Endothelial cell of umbilical vein (primary cell): ENCODE data around the gene MRGPRF. TPM values are rescaled to one million over a fixed set of nuclear protein-coding genes. Genes with fewer than 3 reads are reported as not detected.

ENCODE experiments used
- BruUV-seq: library from RNA; stranded (reverse); fragments of 400-500 nt; replicated peaks from 2 replicates; lab custom pipeline; 2021; lab: Mats Ljungman, UMichigan
- CTCF ChIA-PET: fragments of 300-600, 350-600 bp; sonication (Branson Sonifier 250); formaldehyde crosslinking; loops from one replicate; lab custom pipeline; 2021; ENCODE audit warnings: antibody characterized with exemption, inconsistent platforms; lab: Charles Lee
- POLR2A ChIA-PET: fragments of 300-600, 350-600 bp; sonication (Branson Sonifier 250); formaldehyde crosslinking; loops from one replicate; lab custom pipeline; 2021; ENCODE audit warnings: antibody characterized with exemption, inconsistent platforms; lab: Charles Lee
- DNase-seq: peaks from one replicate; pipeline ENCODE4 v3.0.0-alpha.2; 2011; ENCODE audit warnings: low read depth, low spot score
- FAIRE-seq: peaks from 2 replicates; lab custom pipeline; 2011; peaks lifted over from hg19 to GRCh38; lab: Jason Lieb, UNC
- H2AFZ ChIP-seq: 2 replicates; pipeline ENCODE4 v1.6.0; 2012; ENCODE audit warnings: low read depth, low read length, control low read depth, inconsistent platforms
- H3K27ac ChIP-seq: 2 replicates; pipeline ENCODE4 v1.5.1; 2011; ENCODE audit warnings: low read depth, mild to moderate bottlenecking, control low read depth, low read length, moderate library complexity; ENCODE audit not compliant: insufficient read depth
- H3K27me3 ChIP-seq, 2 experiments: 2 replicates each; pipeline versions ENCODE4 v1.6.0 to v1.6.1; 2011; ENCODE audit warnings: low read length in 2 of 2, mixed read lengths in 1 of 2; ENCODE audit not compliant: control insufficient read depth in 2 of 2, insufficient read depth in 2 of 2
- H3K36me3 ChIP-seq, 2 experiments: 2 replicates in 1 of 2; 3 replicates in 1 of 2; pipeline ENCODE4 v1.5.1; 2011; ENCODE audit warnings: low read length in 2 of 2, mild to moderate bottlenecking in 1 of 2, moderate library complexity in 1 of 2; ENCODE audit not compliant: control insufficient read depth in 2 of 2, insufficient read depth in 2 of 2; ENCODE audit errors: extremely low read depth in 1 of 2
- H3K4me1 ChIP-seq: 3 replicates; pipeline ENCODE4 v1.5.1; 2011; ENCODE audit warnings: mild to moderate bottlenecking, low read length; ENCODE audit not compliant: control insufficient read depth, insufficient read depth; ENCODE audit errors: extremely low read depth
- H3K4me2 ChIP-seq: 2 replicates; pipeline ENCODE4 v1.6.1; 2011; ENCODE audit warnings: low read length, control low read depth, mixed read lengths; ENCODE audit not compliant: insufficient read depth
- H3K4me3 ChIP-seq, 3 experiments: fragments of 200-600 bp in 1 of 3; sonication (generic), shearing (Covaris generic) in 1 of 3; replicated peaks in 1 of 3; 2 replicates each; pipeline ENCODE4 v1.5.1; 2011 to 2016; ENCODE audit warnings: control low read depth in 3 of 3, low read length in 3 of 3, mild to moderate bottlenecking in 2 of 3, inconsistent platforms in 1 of 3, low read depth in 1 of 3, moderate library complexity in 1 of 3; ENCODE audit not compliant: insufficient read depth in 1 of 3
- H3K79me2 ChIP-seq: 2 replicates; pipeline ENCODE4 v1.6.0; 2012; ENCODE audit warnings: low read length, inconsistent platforms; ENCODE audit not compliant: control insufficient read depth, insufficient read depth
- H3K9ac ChIP-seq: replicated peaks from 2 replicates; pipeline ENCODE3; 2011; ENCODE audit warnings: low read length, control low read depth; ENCODE audit not compliant: insufficient read depth; ENCODE audit errors: extremely low read depth
- H3K9me1 ChIP-seq: replicated peaks from 3 replicates; pipeline ENCODE4 v1.6.0; 2011; ENCODE audit warnings: mild to moderate bottlenecking, low read length; ENCODE audit not compliant: control insufficient read depth, insufficient read depth; ENCODE audit errors: extremely low read depth
- H3K9me3 ChIP-seq: replicated peaks from 2 replicates; pipeline ENCODE4 v1.5.1; 2012; ENCODE audit warnings: low read length, inconsistent platforms; ENCODE audit not compliant: control insufficient read depth, insufficient read depth
- H4K20me1 ChIP-seq: replicated peaks from 2 replicates; pipeline ENCODE3; 2011; ENCODE audit warnings: mild to moderate bottlenecking, low read length; ENCODE audit not compliant: control insufficient read depth, insufficient read depth; ENCODE audit errors: extremely low read depth
- CTCF ChIP-seq, 2 donors: IDR thresholded peaks; 1 replicate in 1 of 2; 2 replicates in 1 of 2; pipeline ENCODE4 v1.5.1; 2011; ENCODE audit warnings: low read length in 2 of 2, mild to moderate bottlenecking in 2 of 2, moderate library complexity in 2 of 2, control low read depth in 1 of 2, inconsistent platforms in 1 of 2, low read depth in 1 of 2; ENCODE audit not compliant: insufficient read depth in 1 of 2; ENCODE audit errors: extremely low read depth in 1 of 2
- EZH2 ChIP-seq: IDR thresholded peaks from 2 replicates; pipeline ENCODE4 v1.6.1; 2012; ENCODE audit warnings: borderline replicate concordance, low read depth, mild to moderate bottlenecking, moderate library complexity, low read length, inconsistent platforms; ENCODE audit not compliant: severe bottlenecking
- FOS ChIP-seq: IDR thresholded peaks from 2 replicates; pipeline ENCODE4 v1.6.1; 2011; ENCODE audit warnings: mild to moderate bottlenecking, low read length, moderate library complexity, borderline replicate concordance; ENCODE audit not compliant: insufficient read depth
- GATA2 ChIP-seq: IDR thresholded peaks from 2 replicates; pipeline ENCODE4 v1.7.0; 2011; ENCODE audit warnings: low read depth, mild to moderate bottlenecking, moderate library complexity, mixed read lengths, low read length; ENCODE audit not compliant: insufficient read length, insufficient read depth
- JUN ChIP-seq: IDR thresholded peaks from 2 replicates; pipeline ENCODE4 v1.6.1; 2011; ENCODE audit warnings: borderline replicate concordance, low read depth; ENCODE audit not compliant: insufficient read length, insufficient read depth
- MYC ChIP-seq: IDR thresholded peaks from one replicate; pipeline ENCODE4 v1.6.1; 2011; ENCODE audit warnings: mild to moderate bottlenecking, low read depth, low read length
- POLR2A ChIP-seq: IDR thresholded peaks from 2 replicates; pipeline ENCODE4 v1.6.1; 2012; ENCODE audit warnings: low read depth, mild to moderate bottlenecking, control low read depth, low read length
- POLR2AphosphoS5 ChIP-seq: IDR thresholded peaks from 2 replicates; pipeline ENCODE4 v1.6.1; 2012; ENCODE audit warnings: low read depth, mild to moderate bottlenecking, control low read depth, low read length, moderate library complexity; ENCODE audit not compliant: insufficient read depth
- dilution Hi-C: fragments of 300-500 bp; cut with MboI; formaldehyde crosslinking; loops from one replicate; pipeline ENCODE4 v1.15.0; 2019; ENCODE audit warnings: low sequenced_read_pairs; ENCODE audit not compliant: extremely low pct_ligation_motif_present
- intact Hi-C: fragments of 100-400 bp; cut with micrococcal nuclease; formaldehyde crosslinking; loops from one replicate; pipeline ENCODE4 v1.10.0; 2022
- polyA plus RNA-seq, 4 experiments: library from polyadenylated mRNA; depleted of rRNA in 3 of 4; stranded (reverse) in 3 of 4; unstranded in 1 of 4; fragments of >200 nt; gene quantifications; 2 replicates each; pipeline versions ENCODE4 v1.2.1 to v1.2.3, GENCODE V29; 2011 to 2012; ENCODE audit warnings: missing spikeins in 1 of 4
- total RNA-seq: library from RNA; stranded (reverse); gene quantifications from 2 replicates; pipeline ENCODE4 v1.2.3, GENCODE V29; 2021
- TF ChIP-seq, protein P1 (sequence below): IDR thresholded peaks from 2 replicates; pipeline ENCODE4 v1.6.1; 2011; ENCODE audit not compliant: insufficient read depth, insufficient read length

The MRGPRF gene
- total and polyA plus RNA-seq, 2 donors (not counting 3 experiments of a cell fraction or from before 2014, with no cell fraction given), result not detected

DNA sequence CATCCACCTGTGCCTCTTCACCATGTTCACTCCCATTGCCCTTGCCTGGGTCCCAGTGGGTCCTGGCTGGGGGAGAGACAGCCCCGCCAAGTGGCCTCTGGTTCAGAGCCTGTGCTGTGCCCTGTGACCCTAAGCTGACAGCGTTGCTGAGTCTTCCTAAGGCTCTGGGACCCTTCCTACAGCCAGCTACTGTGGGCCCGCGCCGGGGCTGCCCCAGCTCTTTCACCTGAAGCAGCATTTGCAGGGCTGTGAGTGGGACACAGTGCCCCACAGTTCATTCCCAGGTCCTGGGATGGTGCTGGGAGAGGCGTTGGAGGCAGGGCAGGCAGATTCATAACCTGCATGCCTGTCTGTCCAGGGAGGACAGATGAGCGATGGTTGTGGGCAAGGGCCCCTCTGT lies 46.4 kb upstream of the MRGPRF start:
- no peak overlapping the region for H3K27ac ChIP-seq
- H3K79me2 ChIP-seq, result no peaks in the 10 kb centered on the region
- intact Hi-C loops, result no loop called here
- no peaks in the 10 kb centered on the region for H3K9me1 ChIP-seq
- DNase-seq (no peak), FAIRE-seq (no peak)
- TF ChIP-seq FOS (no peak), GATA2 (no peak), CTCF (IDR thresholded peaks at IDR 0.05; ENCODE audit: extremely low read depth in 1 of 2, insufficient read depth in 1 of 2, low read depth in 1 of 2, low read length in 2 of 2) (no peak), POLR2A (no peak), POLR2AphosphoS5 (no peak), JUN (no peak), EZH2 (no peak), MYC (no peak)
- TF ChIP-seq, protein P1, sequence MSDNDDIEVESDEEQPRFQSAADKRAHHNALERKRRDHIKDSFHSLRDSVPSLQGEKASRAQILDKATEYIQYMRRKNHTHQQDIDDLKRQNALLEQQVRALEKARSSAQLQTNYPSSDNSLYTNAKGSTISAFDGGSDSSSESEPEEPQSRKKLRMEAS, result no peak
- no peaks in the 10 kb centered on the region for H3K4me1 ChIP-seq
- H3K27me3 ChIP-seq, result no peaks in the 10 kb centered on the region
- POLR2A ChIA-PET, result interaction anchor here (0.6 kb wide), 1 partner anchor 336 kb away, joined by 3 read pairs; no protein-coding TSS in a partner anchor
- peaks cover 0 to 16% of the 10 kb centered on the region in 2 experiments for H3K36me3 ChIP-seq
- no peak overlapping the region for H3K4me2 ChIP-seq
- H3K9ac ChIP-seq, result no peak overlapping the region
- no TSS peak for BruUV-seq
- dilution Hi-C loops, result no loop called here
- H2AFZ ChIP-seq, result no peak overlapping the region
- H4K20me1 ChIP-seq, result no peaks in the 10 kb centered on the region
- H3K4me3 ChIP-seq, result no peak overlapping the region
- H3K9me3 ChIP-seq, result no peaks in the 10 kb centered on the region
- CTCF ChIA-PET, result interaction anchor here (0.9 kb wide), 1 partner anchor 104 kb away, joined by 3 read pairs; no protein-coding TSS in a partner anchor
